ENCODE data around the gene JAGN1. TPM values are rescaled to one million over a fixed set of nuclear protein-coding genes. Genes with fewer than 3 reads are reported as not detected.
A peak's percentile ranks its signal among the peaks of the same experiment; 100 is the strongest.

Gene JAGN1
- total and polyA plus RNA-seq, 9 of the 15 experiments (the other 6 are each of a cell fraction or from before 2014, with no cell fraction given): 31.6 to 77.8 (median 40.3) TPM

DNA sequence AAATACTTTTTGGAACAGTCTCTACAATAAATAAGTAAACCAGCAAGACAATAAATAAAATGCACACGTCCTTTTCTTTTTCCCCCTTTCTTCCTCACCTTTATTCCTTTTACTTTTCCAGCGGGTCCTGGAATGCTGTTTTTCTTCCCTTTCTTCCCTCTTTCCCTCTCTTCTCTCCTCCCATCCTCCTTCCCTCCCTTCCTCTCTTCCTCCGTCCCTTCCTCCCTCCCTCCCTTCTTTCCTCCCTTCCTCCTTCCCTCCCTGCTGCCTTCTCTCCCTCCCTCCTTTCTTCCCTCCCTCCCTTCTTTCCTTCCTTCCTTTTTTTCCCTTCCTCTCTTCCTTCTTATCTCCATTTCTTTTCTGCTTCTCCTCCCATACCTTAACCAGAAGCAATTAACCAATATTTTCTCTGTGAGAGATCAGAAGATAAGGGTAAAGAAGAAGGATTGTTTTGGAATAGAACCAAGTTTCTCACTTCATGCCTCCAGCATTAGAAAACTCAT, 8.9 kb downstream of the JAGN1 start:
- H3K4me2 ChIP-seq (ENCODE audit: insufficient read depth, low read length): no peak overlapping the region
- no peak overlapping the region for H3K9ac ChIP-seq (ENCODE audit: insufficient read depth in 1 of 2, low read depth in 2 of 2, low read length in 2 of 2)
- H2AFZ ChIP-seq (ENCODE audit: low read depth, low read length): no peak overlapping the region
- H3K27me3 ChIP-seq (ENCODE audit: control insufficient read depth in 2 of 2, insufficient read depth in 2 of 2, low read length in 2 of 2): no peaks in the 10 kb centered on the region
- POLR2A ChIA-PET: interaction anchor here (1.0 kb wide), 1 partner anchor 13 kb away, joined by 3 read pairs; no protein-coding TSS in a partner anchor
- no peak overlapping the region for H3K27ac ChIP-seq (ENCODE audit: extremely low read depth, low read depth, low read length)
- WGBS (ENCODE audit: insufficient coverage, low coverage, missing lambda C conversion rate): 46% methylated on average over 2 of the region's 3 CpGs
- no peak for DNase-seq (ENCODE audit: extremely low read depth in 1 of 4, low spot score in 3 of 4)
- ATAC-seq: no peak
- CTCF ChIA-PET (ENCODE audit: low intra/inter-chr PET ratio): no interaction called here
- no peaks in the 10 kb centered on the region for H3K9me1 ChIP-seq (ENCODE audit: control insufficient read depth, insufficient read depth, low read length)
- intact Hi-C loops (cut with micrococcal nuclease) (no loop called here), in situ Hi-C loops (cut with MboI) (no loop called here)
- no peak for FAIRE-seq
- H3K4me1 ChIP-seq (replicated peaks in 1 of 2; ENCODE audit: control insufficient read depth in 2 of 2, insufficient read depth in 2 of 2, low read length in 2 of 2): peaks cover 38 to 48% of the 10 kb centered on the region in 2 experiments
- no peaks in the 10 kb centered on the region; the same call in 2 of the 3 replicates for H3K79me2 ChIP-seq (ENCODE audit: control insufficient read depth, insufficient read depth, low read length)
- peaks cover 5% of the 10 kb centered on the region for H3K36me3 ChIP-seq (ENCODE audit: control insufficient read depth, insufficient read depth, low read length)
- no TSS peak for BruUV-seq (replicated peaks)
- no peak overlapping the region for H3K4me3 ChIP-seq
- no peaks in the 10 kb centered on the region for H4K20me1 ChIP-seq (replicated peaks; ENCODE audit: control insufficient read depth, insufficient read depth, low read length)
- H3K9me3 ChIP-seq (replicated peaks; ENCODE audit: control insufficient read depth, insufficient read depth, low read depth, low read length): no peaks in the 10 kb centered on the region
- TF ChIP-seq PHB2 (IDR thresholded peaks at IDR 0.05; ENCODE audit: low read depth) (peak; percentile 58; the same call in 1 of the 2 replicates), ZBTB7A (IDR thresholded peaks at IDR 0.05; ENCODE audit: borderline replicate concordance, control insufficient read depth, low read depth, low read length) (no peak), RHOXF2B (CRISPR knock-in tag; conservative IDR thresholded peaks at IDR 0.05) (no peak), CBX1 (IDR thresholded peaks at IDR 0.05; ENCODE audit: low read depth) (no peak), ZNF146 (CRISPR knock-in tag; IDR thresholded peaks at IDR 0.05; ENCODE audit: unreplicated experiment) (no peak), BHLHE40 (IDR thresholded peaks at IDR 0.05; ENCODE audit: low read length) (no peak), HNRNPK (IDR thresholded peaks at IDR 0.05; ENCODE audit: low read depth, low read length, poor library complexity, severe bottlenecking) (peak; percentile 48), ZNF316 (IDR thresholded peaks at IDR 0.05) (no peak), OTX1 (CRISPR knock-in tag; IDR thresholded peaks at IDR 0.05) (peak; percentile 77; the same call in 1 of the 2 replicates), STAT5A (IDR thresholded peaks at IDR 0.05; ENCODE audit: borderline replicate concordance, low read length) (no peak), SMARCA5 (IDR thresholded peaks at IDR 0.05) (peak; percentile 51; the same call in 1 of the 2 replicates), HOXB6 (CRISPR knock-in tag; IDR thresholded peaks at IDR 0.05; ENCODE audit: borderline replicate concordance) (no peak), ARHGAP35 (IDR thresholded peaks at IDR 0.05; ENCODE audit: partially characterized antibody) (peak; percentile 50), ZNF274 (IDR thresholded peaks at IDR 0.05; ENCODE audit: borderline replicate concordance, low read depth, low read length) (no peak), HDAC3 (IDR thresholded peaks at IDR 0.05; ENCODE audit: borderline replicate concordance, partially characterized antibody) (no peak)
- TF ChIP-seq, protein P1, sequence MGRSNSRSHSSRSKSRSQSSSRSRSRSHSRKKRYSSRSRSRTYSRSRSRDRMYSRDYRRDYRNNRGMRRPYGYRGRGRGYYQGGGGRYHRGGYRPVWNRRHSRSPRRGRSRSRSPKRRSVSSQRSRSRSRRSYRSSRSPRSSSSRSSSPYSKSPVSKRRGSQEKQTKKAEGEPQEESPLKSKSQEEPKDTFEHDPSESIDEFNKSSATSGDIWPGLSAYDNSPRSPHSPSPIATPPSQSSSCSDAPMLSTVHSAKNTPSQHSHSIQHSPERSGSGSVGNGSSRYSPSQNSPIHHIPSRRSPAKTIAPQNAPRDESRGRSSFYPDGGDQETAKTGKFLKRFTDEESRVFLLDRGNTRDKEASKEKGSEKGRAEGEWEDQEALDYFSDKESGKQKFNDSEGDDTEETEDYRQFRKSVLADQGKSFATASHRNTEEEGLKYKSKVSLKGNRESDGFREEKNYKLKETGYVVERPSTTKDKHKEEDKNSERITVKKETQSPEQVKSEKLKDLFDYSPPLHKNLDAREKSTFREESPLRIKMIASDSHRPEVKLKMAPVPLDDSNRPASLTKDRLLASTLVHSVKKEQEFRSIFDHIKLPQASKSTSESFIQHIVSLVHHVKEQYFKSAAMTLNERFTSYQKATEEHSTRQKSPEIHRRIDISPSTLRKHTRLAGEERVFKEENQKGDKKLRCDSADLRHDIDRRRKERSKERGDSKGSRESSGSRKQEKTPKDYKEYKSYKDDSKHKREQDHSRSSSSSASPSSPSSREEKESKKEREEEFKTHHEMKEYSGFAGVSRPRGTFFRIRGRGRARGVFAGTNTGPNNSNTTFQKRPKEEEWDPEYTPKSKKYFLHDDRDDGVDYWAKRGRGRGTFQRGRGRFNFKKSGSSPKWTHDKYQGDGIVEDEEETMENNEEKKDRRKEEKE (IDR thresholded peaks at IDR 0.05; ENCODE audit: borderline replicate concordance in 1 of 2, control insufficient read depth in 1 of 2, low read depth in 2 of 2, low read length in 1 of 2): peak in 1 of 2 experiments; percentile 45; a peak in 1 of 4 replicates
- TF ChIP-seq, protein P2, sequence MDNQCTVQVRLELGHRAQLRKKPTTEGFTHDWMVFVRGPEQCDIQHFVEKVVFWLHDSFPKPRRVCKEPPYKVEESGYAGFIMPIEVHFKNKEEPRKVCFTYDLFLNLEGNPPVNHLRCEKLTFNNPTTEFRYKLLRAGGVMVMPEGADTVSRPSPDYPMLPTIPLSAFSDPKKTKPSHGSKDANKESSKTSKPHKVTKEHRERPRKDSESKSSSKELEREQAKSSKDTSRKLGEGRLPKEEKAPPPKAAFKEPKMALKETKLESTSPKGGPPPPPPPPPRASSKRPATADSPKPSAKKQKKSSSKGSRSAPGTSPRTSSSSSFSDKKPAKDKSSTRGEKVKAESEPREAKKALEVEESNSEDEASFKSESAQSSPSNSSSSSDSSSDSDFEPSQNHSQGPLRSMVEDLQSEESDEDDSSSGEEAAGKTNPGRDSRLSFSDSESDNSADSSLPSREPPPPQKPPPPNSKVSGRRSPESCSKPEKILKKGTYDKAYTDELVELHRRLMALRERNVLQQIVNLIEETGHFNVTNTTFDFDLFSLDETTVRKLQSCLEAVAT (IDR thresholded peaks at IDR 0.05): peak; percentile 63 to 74

All from K562 (cell line).